SK-N-SH (cell line): Measurements from ENCODE around the gene TBCD. TPM values are rescaled to one million over a fixed set of nuclear protein-coding genes. Genes with fewer than 3 reads are reported as not detected.

Source experiments
- CTCF ChIA-PET: fragments of 300-600, 350-600 bp; formaldehyde crosslinking; extraction: SDS; loops from one replicate; lab custom pipeline; 2021; lab: Yijun Ruan, JAX
- POLR2A ChIA-PET: fragments of 350-600 bp; sonication (Branson Sonifier 250); formaldehyde crosslinking; extraction: SDS; loops from one replicate; lab custom pipeline; 2020; ENCODE audit warnings: antibody characterized with exemption, inconsistent platforms; lab: Yijun Ruan, JAX
- DNase-seq: peaks from one replicate; pipeline ENCODE4 v3.0.0; 2012
- H2AFZ ChIP-seq: fragments of 200-600 bp; sonication (generic); 2 replicates; pipeline ENCODE4 v1.8.1; 2016; ENCODE audit warnings: antibody characterized with exemption, mild to moderate bottlenecking, low read depth
- H3F3A ChIP-seq: fragments of 200-600 bp; sonication (generic); replicated peaks from 2 replicates; pipeline ENCODE3; 2016; ENCODE audit warnings: antibody characterized with exemption, mild to moderate bottlenecking; ENCODE audit not compliant: insufficient read depth
- H3K27ac ChIP-seq, 2 experiments: fragments of 200-500 bp in 1 of 2; fragments of 200-600 bp in 1 of 2; sonication (Bioruptor generic) in 1 of 2; sonication (generic), shearing (Covaris generic) in 1 of 2; 2 replicates each; pipeline versions ENCODE4 v1.5.1 to v1.6.1; 2014 to 2016; ENCODE audit warnings: low read depth in 2 of 2, inconsistent platforms in 1 of 2, low read length in 1 of 2, mild to moderate bottlenecking in 1 of 2, mixed read lengths in 1 of 2
- H3K27me3 ChIP-seq: fragments of 200-600 bp; sonication (generic), shearing (Covaris generic); 2 replicates; pipeline ENCODE4 v1.6.1; 2016; ENCODE audit warnings: mixed run types; ENCODE audit not compliant: insufficient read depth
- H3K36me3 ChIP-seq, 2 experiments: fragments of 200-500 bp in 1 of 2; fragments of 200-600 bp in 1 of 2; sonication (Bioruptor generic) in 1 of 2; sonication (generic) in 1 of 2; replicated peaks in 1 of 2; 2 replicates each; pipeline versions ENCODE3 to v1.5.1; 2014 to 2016; ENCODE audit warnings: low read length in 1 of 2, mild to moderate bottlenecking in 1 of 2; ENCODE audit not compliant: insufficient read depth in 2 of 2, control insufficient read depth in 1 of 2
- H3K4me1 ChIP-seq, 2 experiments: fragments of 200-500 bp in 1 of 2; fragments of 200-600 bp in 1 of 2; sonication (Bioruptor generic) in 1 of 2; sonication (generic), shearing (Covaris generic) in 1 of 2; 2 replicates each; pipeline versions ENCODE4 v1.5.1 to v1.6.1; 2014 to 2016; ENCODE audit warnings: low read depth in 1 of 2, low read length in 1 of 2, mixed run types in 1 of 2; ENCODE audit not compliant: insufficient read depth in 2 of 2, control insufficient read depth in 1 of 2
- H3K4me2 ChIP-seq: fragments of 200-600 bp; sonication (generic), shearing (Covaris generic); 2 replicates; pipeline ENCODE4 v1.6.1; 2017; ENCODE audit warnings: mixed run types
- H3K4me3 ChIP-seq, 2 experiments: fragments of 200-500 bp in 1 of 2; fragments of 200-600 bp in 1 of 2; sonication (Bioruptor generic) in 1 of 2; sonication (generic), shearing (Covaris generic) in 1 of 2; 2 replicates each; pipeline versions ENCODE4 v1.5.1 to v1.8.1; 2014 to 2016; ENCODE audit warnings: low read depth in 2 of 2, inconsistent platforms in 1 of 2, low read length in 1 of 2, mild to moderate bottlenecking in 1 of 2, mixed read lengths in 1 of 2, moderate library complexity in 1 of 2
- H3K79me2 ChIP-seq: fragments of 200-600 bp; sonication (generic); 2 replicates; pipeline ENCODE4 v1.8.1; 2017; ENCODE audit warnings: mild to moderate bottlenecking; ENCODE audit not compliant: insufficient read depth
- H3K9ac ChIP-seq: fragments of 200-600 bp; sonication (generic); 2 replicates; pipeline ENCODE4 v1.6.1; 2017; ENCODE audit warnings: mixed run types
- H3K9me2 ChIP-seq: fragments of 200-600 bp; sonication (generic); 2 replicates; pipeline ENCODE4 v1.6.1; 2017; ENCODE audit warnings: mixed run types
- H3K9me3 ChIP-seq: fragments of 200-600 bp; sonication (generic); 2 replicates; pipeline ENCODE4 v1.6.1; 2017; ENCODE audit warnings: mixed run types, mild to moderate bottlenecking, moderate library complexity
- H4K20me1 ChIP-seq: fragments of 200-600 bp; sonication (generic); 2 replicates; pipeline ENCODE4 v1.6.1; 2017; ENCODE audit warnings: mild to moderate bottlenecking, mixed run types; ENCODE audit not compliant: insufficient read depth
- CTCF ChIP-seq: fragments of 200-600 bp; sonication (generic); IDR thresholded peaks from 2 replicates; pipeline ENCODE4 v1.6.1; 2017; ENCODE audit warnings: antibody characterized with exemption, mild to moderate bottlenecking, moderate library complexity
- FOXM1 ChIP-seq: IDR thresholded peaks from 2 replicates; pipeline ENCODE4 v1.4.0; 2012; ENCODE audit warnings: low read depth, mild to moderate bottlenecking
- NRF1 ChIP-seq: IDR thresholded peaks from 2 replicates; pipeline ENCODE4 v1.6.1; 2012; ENCODE audit warnings: low read depth, mild to moderate bottlenecking, low read length
- PBX3 ChIP-seq: IDR thresholded peaks from 2 replicates; pipeline ENCODE4; 2012
- REST ChIP-seq: IDR thresholded peaks from 2 replicates; pipeline ENCODE4 v1.6.1; 2012; ENCODE audit warnings: mild to moderate bottlenecking, low read depth, low read length, moderate library complexity
- WGBS: methylation state at CpG from one replicate; pipeline ENCODE4 v1.1.6; 2017; ENCODE audit warnings: low lambda C conversion rate; 5-methylcytosine and 5-hydroxymethylcytosine counted together
- polyA plus RNA-seq, 3 experiments: library from polyadenylated mRNA; depleted of rRNA; stranded (reverse); fragments of >200 nt; gene quantifications; 2 replicates each; pipeline ENCODE4 v1.2.3, GENCODE V29; 2012

The TBCD gene
- polyA plus RNA-seq, 1 of the 3 experiments (the other 2 are of a cell fraction), result 107 TPM

GRCh38 chr17:82780195-82780594 is 28.3 kb downstream of the TBCD start (continued):
- TF ChIP-seq REST, result no peak
- TF ChIP-seq CTCF, result no peak
- TF ChIP-seq PBX3, result no peak
- no peak for TF ChIP-seq NRF1
- TF ChIP-seq, all 33 proteins: peak for 0

GRCh38 chr17:82780971-82781893 is 29.4 kb downstream of the TBCD start:
- ChIA-PET CTCF (interaction anchor here (0.6 to 3.7 kb wide), 51 partner anchors 8 to 425 kb away, joined by 3 to 49 read pairs (median 5); no protein-coding TSS in a partner anchor), POLR2A (interaction anchor here (0.7 kb wide), 1 partner anchor 136 kb away, joined by 3 read pairs; no protein-coding TSS in a partner anchor)
- Histone ChIP-seq H3K27ac (no peak overlapping the region), H3K36me3 (peaks cover 13 to 23% of the 10 kb centered on the region in 2 experiments), H3K4me3 (no peak overlapping the region; a peak in 1 of 4 replicates), H3K9me2 (no peaks in the 10 kb centered on the region), H3K9me3 (no peaks in the 10 kb centered on the region), H4K20me1 (peaks cover 14% of the 10 kb centered on the region; the same call in 1 of the 2 replicates), H3K27me3 (no peaks in the 10 kb centered on the region), H3K9ac (no peak overlapping the region), H2AFZ (no peak overlapping the region), H3F3A (peaks cover 3% of the 10 kb centered on the region), H3K79me2 (peaks cover 10% of the 10 kb centered on the region), H3K4me2 (no peak overlapping the region), H3K4me1 (no peaks in the 10 kb centered on the region; a peak in 2 of 4 replicates)
- 80% methylated on average over 27 of the region's 27 CpGs for WGBS
- TF ChIP-seq FOXM1, result no peak
- DNase-seq, result no peak
